H9 (cell line): ENCODE results near the gene R3HDM2. TPM values are rescaled to one million over a fixed set of nuclear protein-coding genes. Genes with fewer than 3 reads are reported as not detected.

Experiments
- DNase-seq: peaks from one replicate; pipeline ENCODE4 v3.0.0-alpha.2; 2017
- H2AFZ ChIP-seq: one replicate; pipeline ENCODE4 v1.6.1; 2013; ENCODE audit warnings: mild to moderate bottlenecking, low read length, control low read depth, moderate library complexity
- H2AK5ac ChIP-seq: 2 replicates; pipeline ENCODE4 v1.6.1; 2013; ENCODE audit warnings: low read length, control low read depth, mixed read lengths; ENCODE audit not compliant: insufficient read length
- H2BK120ac ChIP-seq: one replicate; pipeline ENCODE4 v1.6.1; 2013; ENCODE audit warnings: low read depth, mild to moderate bottlenecking, low read length, control low read depth, inconsistent platforms; ENCODE audit not compliant: poor library complexity, severe bottlenecking
- H2BK12ac ChIP-seq: 2 replicates; pipeline ENCODE4 v1.6.1; 2013; ENCODE audit warnings: low read length, control low read depth, mixed read lengths, low read depth; ENCODE audit not compliant: insufficient read length
- H2BK15ac ChIP-seq: 2 replicates; pipeline ENCODE4 v1.6.1; 2013; ENCODE audit warnings: low read depth, low read length, control low read depth
- H2BK20ac ChIP-seq: one replicate; pipeline ENCODE4 v1.6.1; 2013; ENCODE audit warnings: low read depth, mild to moderate bottlenecking, low read length, control low read depth, inconsistent platforms; ENCODE audit not compliant: poor library complexity, severe bottlenecking
- H2BK5ac ChIP-seq: 2 replicates; pipeline ENCODE4 v1.6.1; 2013; ENCODE audit warnings: low read length, control low read depth, mixed read lengths; ENCODE audit not compliant: insufficient read length
- H3K14ac ChIP-seq: 2 replicates; pipeline ENCODE4 v1.6.1; 2013; ENCODE audit warnings: low read length, control low read depth; ENCODE audit not compliant: insufficient read depth
- H3K18ac ChIP-seq: 2 replicates; pipeline ENCODE4 v1.6.1; 2013; ENCODE audit warnings: low read depth, mild to moderate bottlenecking, mixed read lengths, low read length, control low read depth; ENCODE audit not compliant: insufficient read length
- H3K23ac ChIP-seq: 2 replicates; pipeline ENCODE4 v1.6.1; 2013; ENCODE audit warnings: low read length, control low read depth, mixed read lengths, low read depth; ENCODE audit not compliant: insufficient read length
- H3K23me2 ChIP-seq: 2 replicates; pipeline ENCODE4 v1.6.1; 2013; ENCODE audit warnings: low read depth, mild to moderate bottlenecking, mixed read lengths, low read length, control low read depth; ENCODE audit not compliant: insufficient read length, poor library complexity, severe bottlenecking
- H3K27ac ChIP-seq: 2 replicates; pipeline ENCODE4 v1.5.1; 2013; ENCODE audit warnings: low read length, control low read depth, mixed read lengths, low read depth; ENCODE audit not compliant: insufficient read length
- H3K27me3 ChIP-seq: 2 replicates; pipeline ENCODE4 v1.6.1; 2013; ENCODE audit warnings: low read length, control low read depth, inconsistent platforms; ENCODE audit not compliant: insufficient read depth
- H3K4ac ChIP-seq: 2 replicates; pipeline ENCODE4 v1.6.1; 2013; ENCODE audit warnings: low read depth, mild to moderate bottlenecking, control low read depth, inconsistent platforms, low read length, moderate library complexity
- H3K4me1 ChIP-seq: 2 replicates; pipeline ENCODE4 v1.6.1; 2013; ENCODE audit warnings: low read length, control low read depth, inconsistent platforms; ENCODE audit not compliant: insufficient read depth
- H3K4me2 ChIP-seq: 2 replicates; pipeline ENCODE4 v1.6.1; 2013; ENCODE audit warnings: low read length, control low read depth, mixed read lengths; ENCODE audit not compliant: insufficient read length, insufficient read depth
- H3K56ac ChIP-seq: 2 replicates; pipeline ENCODE4 v1.6.1; 2013; ENCODE audit warnings: low read depth, mild to moderate bottlenecking, mixed read lengths, low read length, control low read depth; ENCODE audit not compliant: insufficient read length
- H3K79me1 ChIP-seq: 2 replicates; pipeline ENCODE4 v1.6.1; 2013; ENCODE audit warnings: low read depth, mild to moderate bottlenecking, moderate library complexity, low read length, control low read depth, inconsistent platforms; ENCODE audit not compliant: insufficient read depth, poor library complexity, severe bottlenecking
- H3K79me2 ChIP-seq: 2 replicates; pipeline ENCODE4 v1.6.1; 2013; ENCODE audit warnings: low read length, control low read depth, inconsistent platforms; ENCODE audit not compliant: insufficient read depth
- H3K9ac ChIP-seq: 2 replicates; pipeline ENCODE4 v1.6.1; 2013; ENCODE audit warnings: low read length, control low read depth, mixed read lengths; ENCODE audit not compliant: insufficient read length; ENCODE audit errors: extremely low read depth
- H3K9me3 ChIP-seq: one replicate; pipeline ENCODE4 v1.6.1; 2013; ENCODE audit warnings: low read depth, low read length, inconsistent platforms; ENCODE audit not compliant: control insufficient read depth
- H3T11ph ChIP-seq: one replicate; pipeline ENCODE4 v1.6.1; 2013; ENCODE audit warnings: mild to moderate bottlenecking, low read length, control low read depth, inconsistent platforms
- H4K20me1 ChIP-seq: one replicate; pipeline ENCODE4 v1.6.1; 2013; ENCODE audit not compliant: control insufficient read depth, insufficient read length, insufficient read depth
- H4K5ac ChIP-seq: 2 replicates; pipeline ENCODE4 v1.6.1; 2013; ENCODE audit warnings: low read depth, mild to moderate bottlenecking, mixed read lengths, low read length, control low read depth; ENCODE audit not compliant: insufficient read length
- H4K8ac ChIP-seq: replicated peaks from 2 replicates; pipeline ENCODE4 v1.6.1; 2013; ENCODE audit warnings: low read length, control low read depth, mixed read lengths, low read depth; ENCODE audit not compliant: insufficient read length
- H4K91ac ChIP-seq: 2 replicates; pipeline ENCODE4 v1.6.1; 2013; ENCODE audit warnings: low read depth, mild to moderate bottlenecking, moderate library complexity, mixed read lengths, low read length, control low read depth; ENCODE audit not compliant: insufficient read length
- H3K27ac Mint-ChIP-seq, 3 experiments: 2 replicates in 2 of 3; 3 replicates in 1 of 3; pipeline ENCODE4 v1.8.0; 2020 to 2021; ENCODE audit warnings: mixed read lengths in 3 of 3, mild to moderate bottlenecking in 1 of 3, moderate library complexity in 1 of 3
- H3K27me3 Mint-ChIP-seq: 2 replicates; pipeline ENCODE4 v1.8.0; 2021; ENCODE audit warnings: low read depth, mild to moderate bottlenecking, moderate library complexity, mixed read lengths
- H3K36me3 Mint-ChIP-seq, 3 experiments: 2 replicates in 2 of 3; 3 replicates in 1 of 3; pipeline ENCODE4 v1.8.0; 2020 to 2021; ENCODE audit warnings: low read depth in 3 of 3, mixed read lengths in 3 of 3; ENCODE audit not compliant: insufficient read depth in 1 of 3
- H3K4me1 Mint-ChIP-seq, 2 experiments: 2 replicates each; pipeline ENCODE4 v1.8.0; 2020; ENCODE audit warnings: mixed read lengths in 2 of 2
- H3K4me3 Mint-ChIP-seq, 2 experiments: 2 replicates in 1 of 2; 3 replicates in 1 of 2; pipeline ENCODE4 v1.8.0; 2020 to 2021; ENCODE audit warnings: mild to moderate bottlenecking in 2 of 2, mixed read lengths in 2 of 2, moderate library complexity in 1 of 2
- H3K9me3 Mint-ChIP-seq, 2 experiments: 2 replicates in 1 of 2; 3 replicates in 1 of 2; pipeline ENCODE4 v1.8.0; 2020; ENCODE audit warnings: mild to moderate bottlenecking in 2 of 2, mixed read lengths in 2 of 2, moderate library complexity in 1 of 2
- CTCF ChIP-seq: fragments of 200-600 bp; sonication (generic); conservative IDR thresholded peaks from 3 replicates; pipeline ENCODE4 v1.8.0; 2021; ENCODE audit warnings: antibody characterized with exemption, mild to moderate bottlenecking
- WGBS: extraction: QIAGEN DNeasy Blood & Tissue Kit; methylation state at CpG from one replicate; pipeline ENCODE4 v1.1.7; 2013; ENCODE audit warnings: missing lambda C conversion rate, low lambda C conversion rate, mixed read lengths; ENCODE audit not compliant: insufficient read length; ENCODE audit errors: extremely low coverage; 5-methylcytosine and 5-hydroxymethylcytosine counted together
- total RNA-seq: library from RNA; stranded (reverse); gene quantifications from 2 replicates; pipeline ENCODE4 v1.2.1, GENCODE V29; 2021

The R3HDM2 gene
- total RNA-seq, 1 experiment from 2014 or later = 43.9 TPM

DNA sequence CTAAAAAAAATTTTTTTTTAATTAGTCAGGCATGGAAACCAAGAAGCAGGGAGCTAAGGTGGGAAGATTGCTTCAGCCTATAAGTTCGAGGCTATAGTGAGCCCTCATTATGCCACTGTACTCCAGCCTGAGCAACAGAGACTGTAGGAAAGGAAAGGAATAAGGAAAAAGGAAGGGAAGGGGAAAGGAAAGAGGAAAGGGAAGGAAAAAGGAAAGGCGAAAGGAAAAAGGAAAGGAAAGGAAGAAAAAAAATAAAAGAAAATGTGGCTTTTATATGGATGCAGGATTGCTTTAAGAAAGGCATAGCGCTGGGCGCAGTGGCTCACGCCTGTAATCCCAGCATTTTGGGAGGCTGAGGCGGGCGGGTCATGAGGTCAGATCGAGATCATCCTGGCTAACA, 70.4 kb downstream of the R3HDM2 start:
- no peaks in the 10 kb centered on the region for H3K4me1 ChIP-seq
- H2AK5ac ChIP-seq = no peak overlapping the region
- no peak overlapping the region for H4K8ac ChIP-seq
- no peak overlapping the region for H3K9ac ChIP-seq
- H3K27me3 ChIP-seq = no peaks in the 10 kb centered on the region
- Mint-ChIP-seq H3K9me3 (no peaks in the 10 kb centered on the region), H3K36me3 (peaks cover 0 to 8% (median 0%) of the 10 kb centered on the region in 3 experiments; a peak in 2 of 7 replicates), H3K4me3 (no peak overlapping the region), H3K27ac (peak overlapping the region in 1 of 3 experiments; percentile 58; a peak in 2 of 7 replicates), H3K4me1 (no peaks in the 10 kb centered on the region), H3K27me3 (no peaks in the 10 kb centered on the region)
- H3K56ac ChIP-seq = no peak overlapping the region
- H2BK12ac ChIP-seq = no peak overlapping the region
- no peaks in the 10 kb centered on the region for H3K79me2 ChIP-seq
- no peak overlapping the region for H3T11ph ChIP-seq
- H3K18ac ChIP-seq = no peak overlapping the region
- H4K20me1 ChIP-seq = no peaks in the 10 kb centered on the region
- H3K23ac ChIP-seq = no peak overlapping the region
- no peak for TF ChIP-seq CTCF
- no peaks in the 10 kb centered on the region for H3K9me3 ChIP-seq
- H2BK20ac ChIP-seq = no peak overlapping the region
- H3K4me2 ChIP-seq = no peak overlapping the region
- H3K14ac ChIP-seq = no peak overlapping the region
- no peaks in the 10 kb centered on the region for H3K79me1 ChIP-seq
- H2AFZ ChIP-seq = no peak overlapping the region
- no peaks in the 10 kb centered on the region for H3K23me2 ChIP-seq
- no peak overlapping the region for H2BK5ac ChIP-seq
- no peak overlapping the region for H4K91ac ChIP-seq
- H3K27ac ChIP-seq = no peak overlapping the region
- DNase-seq = no peak
- H3K4ac ChIP-seq = no peak overlapping the region
- H2BK15ac ChIP-seq = no peak overlapping the region
- H4K5ac ChIP-seq = no peak overlapping the region
- WGBS = 100% methylated on average over 1 of the region's 8 CpGs
- H2BK120ac ChIP-seq = no peak overlapping the region
